ENCODE data around the gene APBB2.

- TF ChIP-seq CTCF (IDR thresholded peaks at IDR 0.05) (no peak), POLR2A (IDR thresholded peaks at IDR 0.05) (no peak)
Measured at GRCh38 chr4:41227902-41228301, 13.6 kb upstream of the APBB2 start.

Measured in heart left ventricle (tissue), 13 donors.